Measurements from ENCODE around the gene SH3TC1.

DNA sequence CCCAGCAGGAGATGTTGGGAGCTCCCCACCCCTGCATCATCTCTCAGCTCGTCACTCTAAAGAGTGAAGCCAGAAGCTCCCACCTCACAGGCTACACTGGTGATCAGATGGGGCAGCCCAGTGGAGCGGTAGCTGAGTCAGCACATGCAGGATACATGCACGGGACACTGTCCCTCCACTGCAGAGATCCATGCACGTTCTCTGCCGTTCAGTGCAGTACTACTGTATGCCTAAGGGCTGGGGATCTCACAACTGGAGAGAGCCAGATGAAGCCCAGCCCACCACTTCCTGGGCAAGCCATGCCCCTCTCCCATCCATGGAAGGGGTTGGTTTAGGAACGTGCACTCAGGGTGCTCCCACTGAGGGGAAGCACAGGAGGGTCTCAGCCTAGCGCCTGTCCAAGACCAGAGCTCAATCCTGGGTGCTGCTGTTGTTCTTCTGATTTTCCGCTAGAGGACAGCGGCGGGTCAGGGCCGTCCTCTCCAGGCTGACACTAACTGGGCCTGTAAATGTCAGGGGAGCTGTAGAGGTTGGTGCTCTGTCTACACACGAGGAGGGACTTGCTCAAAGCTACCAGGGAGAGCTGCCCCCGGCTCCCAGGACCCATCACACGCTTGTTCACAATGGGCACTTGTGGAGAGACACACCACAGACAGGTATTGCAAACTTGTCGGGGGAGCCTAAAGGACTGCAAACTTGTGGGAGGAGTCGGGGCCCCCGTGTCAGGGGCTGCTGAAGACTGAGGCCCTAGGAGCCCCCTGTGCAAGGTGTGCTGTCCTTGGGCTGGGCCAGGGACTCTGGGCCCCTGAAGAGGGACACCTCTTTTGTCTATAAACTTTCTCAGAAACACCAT lies 22.3 kb upstream of the SH3TC1 start:
- TF ChIP-seq POLR2A (IDR thresholded peaks at IDR 0.05) (no peak), POLR2AphosphoS5 (IDR thresholded peaks at IDR 0.05; ENCODE audit: insufficient read depth in 1 of 2, low read depth in 1 of 2) (no peak)
- TF ChIP-seq, protein P1, sequence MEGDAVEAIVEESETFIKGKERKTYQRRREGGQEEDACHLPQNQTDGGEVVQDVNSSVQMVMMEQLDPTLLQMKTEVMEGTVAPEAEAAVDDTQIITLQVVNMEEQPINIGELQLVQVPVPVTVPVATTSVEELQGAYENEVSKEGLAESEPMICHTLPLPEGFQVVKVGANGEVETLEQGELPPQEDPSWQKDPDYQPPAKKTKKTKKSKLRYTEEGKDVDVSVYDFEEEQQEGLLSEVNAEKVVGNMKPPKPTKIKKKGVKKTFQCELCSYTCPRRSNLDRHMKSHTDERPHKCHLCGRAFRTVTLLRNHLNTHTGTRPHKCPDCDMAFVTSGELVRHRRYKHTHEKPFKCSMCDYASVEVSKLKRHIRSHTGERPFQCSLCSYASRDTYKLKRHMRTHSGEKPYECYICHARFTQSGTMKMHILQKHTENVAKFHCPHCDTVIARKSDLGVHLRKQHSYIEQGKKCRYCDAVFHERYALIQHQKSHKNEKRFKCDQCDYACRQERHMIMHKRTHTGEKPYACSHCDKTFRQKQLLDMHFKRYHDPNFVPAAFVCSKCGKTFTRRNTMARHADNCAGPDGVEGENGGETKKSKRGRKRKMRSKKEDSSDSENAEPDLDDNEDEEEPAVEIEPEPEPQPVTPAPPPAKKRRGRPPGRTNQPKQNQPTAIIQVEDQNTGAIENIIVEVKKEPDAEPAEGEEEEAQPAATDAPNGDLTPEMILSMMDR (IDR thresholded peaks at IDR 0.05) = peak; percentile 38 to 76 (median 48)

Data from vagina (tissue), 2 donors.